Fibroblast of peridontal ligament (primary cell): Measurements from ENCODE around the gene CFL2.
"Not testable (repeated sequence)": the region's sequence is repeated elsewhere in the genome, so short reads cannot be mapped to it uniquely, and the experiment has no call there.

ENCODE experiments used
- DNase-seq: peaks from one replicate; pipeline ENCODE4 v3.0.0-alpha.2; 2010; ENCODE audit errors: extremely low read depth

Gene CFL2

DNA sequence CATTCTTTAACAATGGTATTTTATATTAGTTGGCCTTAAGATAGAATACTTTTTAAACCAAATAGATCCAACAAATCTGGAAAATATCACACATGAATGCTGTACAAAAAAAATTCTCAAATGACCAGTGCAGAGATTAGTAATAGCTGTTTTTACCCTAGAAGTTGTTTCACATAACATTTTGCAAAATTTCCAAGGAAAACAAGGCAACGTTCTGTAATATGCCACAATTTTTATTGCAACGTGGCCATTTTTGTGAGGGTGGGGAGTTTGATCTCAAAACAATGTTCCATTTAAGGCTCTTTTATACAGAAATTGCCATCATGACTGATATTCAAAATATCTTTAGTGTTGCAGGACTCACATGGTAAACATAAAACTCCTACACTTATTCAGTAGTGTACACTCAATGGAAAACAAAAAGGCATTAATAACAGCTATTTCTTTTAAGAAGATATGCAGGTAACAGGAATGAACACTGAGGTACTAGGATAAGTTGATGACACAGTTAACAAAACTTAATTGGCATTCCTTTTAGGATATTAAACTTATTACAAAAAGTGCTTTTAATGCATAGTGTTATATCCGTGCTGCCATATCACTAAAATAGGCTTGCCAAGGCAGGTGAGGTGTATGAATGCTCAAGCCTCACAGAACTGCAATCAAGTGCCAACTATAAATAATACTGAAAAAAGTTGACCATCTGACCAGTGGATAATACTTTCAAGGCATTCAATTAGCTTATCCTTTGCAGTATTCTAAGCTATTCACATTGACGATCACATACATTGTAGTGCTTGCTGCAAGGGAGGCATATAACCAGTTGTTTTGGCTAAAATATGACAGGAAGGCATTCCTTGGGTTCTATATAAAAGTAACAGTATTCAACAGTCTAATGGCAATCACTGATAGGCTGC is 2.3 kb downstream of the CFL2 start:
- DNase-seq: peak; percentile 42

DNA sequence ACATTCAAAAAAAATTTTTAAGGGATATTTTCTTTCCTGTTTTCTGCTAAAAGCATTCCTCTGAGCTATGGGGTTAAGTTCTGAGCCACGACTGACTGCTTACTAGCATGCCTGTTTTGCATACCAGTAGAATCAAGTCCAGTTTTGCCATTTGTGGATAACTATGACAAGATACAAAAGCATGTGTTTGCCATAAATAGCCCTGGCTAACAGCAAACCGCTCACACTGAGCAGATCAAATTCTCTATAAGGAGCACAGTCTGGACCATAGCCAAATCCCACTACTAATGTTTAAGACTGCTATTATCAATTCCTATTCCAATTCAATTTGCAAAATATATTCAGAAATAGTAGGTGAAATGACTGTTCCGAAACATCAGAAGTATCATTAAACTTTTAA is 3.2 kb downstream of the CFL2 start:
- peak; percentile 92 for DNase-seq

DNA sequence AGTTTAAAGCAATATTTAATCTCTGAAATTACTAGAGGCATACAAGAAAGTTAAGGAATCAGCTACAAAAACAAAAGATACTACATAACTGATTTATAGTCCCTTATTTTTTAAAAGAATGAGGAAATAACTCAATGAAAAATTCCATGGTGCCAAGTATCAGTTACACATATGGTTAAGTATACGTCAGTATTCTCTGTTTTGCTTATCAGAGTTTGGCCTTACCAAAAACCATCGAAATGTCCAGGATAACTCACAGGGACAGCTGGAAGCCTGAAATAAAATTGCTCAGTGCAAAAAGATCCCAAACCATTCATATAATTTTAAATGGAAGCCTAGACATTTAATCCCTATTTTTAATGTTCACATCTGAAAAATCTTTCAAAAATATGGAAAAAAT is 3.6 kb downstream of the CFL2 start:
- DNase-seq: peak; percentile 68

DNA sequence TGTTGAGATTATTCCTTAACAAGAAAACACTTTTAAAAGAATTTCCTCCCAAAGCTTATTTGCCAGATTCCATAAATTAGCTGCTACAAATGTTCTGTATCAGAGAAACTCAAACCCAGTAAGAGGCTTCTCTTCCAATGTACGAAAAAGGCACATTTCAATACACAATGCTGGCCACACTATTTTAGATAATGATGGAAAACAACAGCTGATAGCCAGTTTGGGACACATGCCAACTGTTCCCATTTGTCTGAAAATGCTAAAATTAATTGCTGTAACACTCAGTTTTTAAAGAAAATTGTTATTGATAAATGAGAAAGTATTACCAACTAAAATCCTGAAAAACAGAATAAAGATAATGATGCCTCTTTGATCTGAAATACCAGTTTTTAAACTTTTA is 4.4 kb downstream of the CFL2 start:
- DNase-seq: no peak

DNA sequence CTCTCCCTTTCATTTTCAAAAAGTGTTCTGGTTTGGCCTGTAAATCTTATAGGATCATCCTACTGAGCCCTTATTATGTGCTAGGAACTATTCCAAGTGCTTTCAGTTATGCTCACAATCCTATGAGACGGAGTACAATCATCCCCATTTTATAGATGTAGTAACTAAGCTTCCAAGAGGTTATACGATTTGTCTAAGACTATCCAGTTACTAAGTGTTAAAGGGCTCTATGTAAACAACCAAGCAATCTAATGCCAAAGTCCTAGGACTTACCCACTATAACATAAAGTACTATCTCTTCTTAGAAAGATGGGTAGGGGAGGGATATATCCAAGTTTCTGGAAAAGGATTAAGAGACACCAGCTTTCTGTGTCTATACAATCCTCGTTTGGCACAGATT is 6.7 kb downstream of the CFL2 start:
- DNase-seq: no peak

DNA sequence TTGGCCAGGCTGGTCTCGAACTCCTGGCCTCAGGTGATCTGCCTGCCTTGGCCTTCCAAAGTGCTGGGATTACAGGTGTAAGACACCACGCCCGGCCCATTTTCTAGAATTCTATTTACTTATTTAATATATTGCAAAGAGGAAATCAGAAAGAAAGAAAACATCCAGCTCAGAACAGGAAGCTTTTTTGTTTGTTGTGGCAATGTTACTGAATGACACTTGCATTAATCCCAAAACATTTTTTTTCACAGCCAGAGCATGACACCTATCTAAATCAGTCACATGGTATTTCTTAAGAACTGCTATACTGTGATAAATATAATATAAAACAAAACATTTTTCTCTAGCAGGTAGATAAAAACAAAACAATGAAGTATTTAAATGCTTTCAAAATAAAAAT is 12.6 kb downstream of the CFL2 start:
- DNase-seq: no peak

DNA sequence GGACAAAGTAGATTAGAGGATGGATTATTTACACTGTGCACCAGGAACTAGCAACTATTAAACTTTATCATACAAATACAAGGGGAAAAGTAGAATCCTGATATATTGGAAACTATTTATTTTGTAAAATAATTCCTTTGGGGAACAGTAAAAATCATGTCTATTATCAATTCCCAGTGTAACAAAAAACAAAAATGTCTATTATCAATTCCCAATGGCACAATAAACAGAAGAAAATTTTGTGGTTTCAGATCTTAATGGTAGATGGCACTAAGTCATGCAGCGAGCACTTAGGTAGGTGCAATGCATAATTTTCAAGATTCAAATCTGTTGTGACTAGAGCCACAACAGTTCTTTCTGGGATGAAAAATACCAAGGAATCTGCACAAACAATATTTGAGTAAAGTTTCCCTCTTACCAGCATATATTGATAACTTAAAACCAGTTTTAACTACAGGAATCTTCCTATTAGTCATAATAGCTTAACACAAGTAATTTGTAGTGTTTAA is 13.7 kb downstream of the CFL2 start:
- no peak for DNase-seq

DNA sequence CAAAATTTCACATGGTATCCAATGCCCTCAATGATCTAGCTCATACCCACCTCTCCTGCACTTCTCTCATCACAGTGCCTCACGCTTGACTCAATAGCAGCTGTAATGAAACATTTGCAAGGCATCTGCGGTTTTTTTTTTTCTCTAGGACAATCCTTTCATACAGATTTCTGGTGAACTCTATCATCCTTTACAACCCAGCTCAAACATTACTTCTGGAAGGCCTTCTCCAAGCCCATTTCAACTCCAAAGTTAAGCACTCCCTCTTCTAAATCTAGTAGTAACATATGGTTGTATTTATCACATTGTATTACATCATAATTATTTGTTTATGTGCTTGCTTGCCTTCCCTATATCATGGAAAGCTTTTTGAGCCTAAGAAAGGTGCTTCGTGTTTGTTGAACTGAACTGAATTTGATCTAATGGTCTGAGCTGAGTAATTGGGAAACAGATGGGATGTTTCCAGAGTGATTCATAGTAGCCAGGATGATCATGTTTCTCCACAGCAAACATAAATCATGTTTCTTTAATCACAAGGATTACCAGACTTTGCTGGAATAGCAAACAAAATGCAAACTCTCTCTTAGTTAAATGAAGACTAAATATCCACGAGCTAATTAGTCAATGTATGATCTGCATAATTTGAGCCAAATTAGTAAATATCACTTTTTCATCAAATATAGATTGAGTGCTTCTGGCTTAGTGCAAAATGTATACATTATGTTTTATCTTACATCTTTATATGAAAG is 14.3 kb downstream of the CFL2 start:
- peak; percentile 97 for DNase-seq

DNA sequence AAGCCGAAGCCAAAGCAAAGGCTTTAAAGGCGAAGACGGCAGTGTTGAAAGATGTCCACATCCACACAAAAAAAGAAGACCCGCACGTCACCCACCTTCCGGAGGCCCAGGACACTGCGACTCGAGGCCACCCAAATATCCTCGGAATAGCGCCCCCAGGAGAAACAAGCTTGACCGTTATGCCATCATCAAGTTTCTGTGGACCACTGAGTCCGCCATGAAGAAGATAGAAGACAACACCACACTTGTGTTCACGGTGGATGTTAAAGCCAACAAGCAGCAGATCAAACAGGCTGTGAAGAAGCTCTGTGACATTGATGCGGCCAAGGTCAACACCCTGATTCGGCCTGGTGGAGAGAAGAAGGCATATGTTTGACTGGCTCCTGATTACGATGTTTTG is 20.2 kb downstream of the CFL2 start:
- not testable (repeated sequence) for DNase-seq

DNA sequence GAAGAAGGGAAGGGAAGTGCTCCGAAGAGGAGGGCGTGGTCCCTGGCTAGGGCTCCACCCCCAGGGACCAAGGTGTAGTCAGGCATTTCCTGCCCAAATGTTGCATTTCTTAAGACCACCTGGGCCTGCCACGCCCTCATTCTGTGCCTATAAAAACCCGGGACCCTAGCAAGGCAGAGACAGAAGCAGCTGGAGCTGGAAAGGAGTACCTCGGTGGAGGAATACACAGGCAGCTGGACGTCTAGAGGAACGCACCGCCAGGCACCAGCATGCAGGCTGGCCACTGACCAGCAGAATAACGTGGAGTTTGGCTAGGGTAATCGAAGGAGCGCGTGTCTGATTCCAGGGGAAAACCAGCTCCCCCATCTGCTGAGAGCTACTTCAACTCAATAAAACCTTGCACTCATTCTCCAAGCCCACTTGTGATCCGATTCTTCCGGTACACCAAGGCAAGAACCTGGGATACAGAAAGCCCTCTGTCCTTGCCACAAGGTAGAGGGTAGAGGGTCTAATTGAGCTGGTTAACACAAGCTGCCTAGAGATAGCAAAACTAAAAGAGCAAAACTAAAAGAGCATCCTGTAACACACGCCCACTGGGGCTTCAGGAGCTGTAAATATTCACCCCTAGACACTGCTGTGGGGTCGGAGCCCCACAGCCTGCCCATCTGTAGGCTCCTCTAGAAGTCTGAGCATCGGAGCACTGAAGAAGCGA is 21.0 kb downstream of the CFL2 start:
- DNase-seq: no peak

DNA sequence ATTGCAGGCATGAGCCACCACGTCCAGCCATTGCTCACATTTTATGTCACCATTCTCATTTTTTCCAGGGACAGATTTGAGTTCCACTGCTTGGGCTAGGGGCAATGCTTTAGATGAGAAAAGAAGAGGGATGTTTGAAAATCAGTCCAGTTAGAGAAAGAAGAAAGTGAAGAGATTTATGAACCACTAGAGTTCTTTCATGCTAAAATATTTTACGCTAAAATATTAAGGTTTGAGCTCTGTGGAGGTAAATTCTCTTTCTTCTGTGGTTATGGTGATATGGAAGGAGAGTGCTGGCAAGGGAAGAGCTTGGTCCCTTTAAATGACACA is 21.5 kb downstream of the CFL2 start:
- DNase-seq: no peak

DNA sequence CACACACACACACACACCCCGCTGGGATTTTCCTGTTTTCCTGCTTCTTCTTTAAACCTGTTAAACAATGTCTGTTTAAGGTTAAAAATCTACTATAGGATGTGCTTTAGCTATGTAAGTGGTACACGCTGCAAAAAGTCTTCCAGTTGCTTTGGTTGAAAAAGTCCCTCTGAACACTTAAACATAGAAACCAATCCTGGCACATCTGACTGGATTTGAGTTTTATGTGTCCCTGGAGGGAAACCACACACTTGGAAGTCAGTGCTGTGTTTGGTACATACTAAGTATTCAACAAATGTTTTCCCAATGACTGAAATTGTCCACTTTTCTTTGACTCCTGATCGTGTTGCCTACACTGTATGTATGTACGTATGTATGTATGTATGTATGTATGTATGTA is 22.0 kb downstream of the CFL2 start:
- peak; percentile 80 for DNase-seq

DNA sequence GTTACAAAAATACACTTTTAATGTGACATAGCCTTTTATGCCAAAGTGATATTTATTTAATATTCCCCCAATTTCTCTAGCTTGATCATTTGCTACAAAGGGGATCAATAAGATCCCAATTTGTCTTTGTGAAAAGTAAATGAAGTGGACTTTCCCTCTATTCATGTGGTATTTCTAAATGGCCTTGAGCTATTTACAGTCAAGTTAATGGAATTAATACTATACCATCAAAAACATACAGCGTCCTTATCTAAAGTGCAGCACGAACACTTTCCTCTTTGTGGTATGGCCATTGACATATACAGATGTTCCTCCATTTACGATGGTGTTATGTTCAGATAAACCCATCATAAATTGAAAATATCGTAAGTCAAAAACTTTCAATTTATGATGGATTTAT is 23.2 kb downstream of the CFL2 start:
- no peak for DNase-seq

DNA sequence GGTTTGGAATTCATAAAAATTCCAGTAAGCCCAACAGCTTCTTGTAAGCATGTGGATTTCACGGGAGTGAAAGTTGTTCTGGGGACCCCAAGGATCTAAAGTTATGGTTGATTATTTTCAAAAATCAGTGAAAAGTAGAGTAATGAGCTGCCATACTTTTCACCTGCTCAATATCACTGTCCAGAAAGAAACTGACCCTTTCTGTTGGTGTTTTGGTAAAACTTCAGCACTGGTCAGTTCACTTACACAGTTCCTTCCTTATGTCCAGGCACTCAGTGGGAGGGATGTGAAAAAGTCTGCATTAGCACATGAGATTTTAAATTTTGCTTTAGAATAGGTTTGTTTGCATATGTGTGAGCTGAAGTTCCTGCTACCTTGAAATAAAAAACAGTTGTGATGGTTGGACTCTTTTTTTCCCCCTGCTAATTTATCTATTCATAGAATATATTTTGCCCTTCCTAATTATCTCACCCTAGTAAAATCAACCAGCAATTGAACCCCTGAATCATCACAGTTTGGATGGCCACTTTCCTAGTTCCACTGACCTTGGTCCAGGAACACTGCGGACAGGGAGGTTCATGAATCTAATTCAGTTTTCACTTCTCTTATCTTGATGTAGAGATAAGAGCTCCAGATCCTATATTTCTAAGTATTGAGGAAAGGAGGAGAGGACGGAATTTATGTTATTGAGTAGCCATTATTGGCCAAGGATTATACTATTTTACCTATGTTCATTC is 25.8 kb downstream of the CFL2 start:
- DNase-seq: no peak

DNA sequence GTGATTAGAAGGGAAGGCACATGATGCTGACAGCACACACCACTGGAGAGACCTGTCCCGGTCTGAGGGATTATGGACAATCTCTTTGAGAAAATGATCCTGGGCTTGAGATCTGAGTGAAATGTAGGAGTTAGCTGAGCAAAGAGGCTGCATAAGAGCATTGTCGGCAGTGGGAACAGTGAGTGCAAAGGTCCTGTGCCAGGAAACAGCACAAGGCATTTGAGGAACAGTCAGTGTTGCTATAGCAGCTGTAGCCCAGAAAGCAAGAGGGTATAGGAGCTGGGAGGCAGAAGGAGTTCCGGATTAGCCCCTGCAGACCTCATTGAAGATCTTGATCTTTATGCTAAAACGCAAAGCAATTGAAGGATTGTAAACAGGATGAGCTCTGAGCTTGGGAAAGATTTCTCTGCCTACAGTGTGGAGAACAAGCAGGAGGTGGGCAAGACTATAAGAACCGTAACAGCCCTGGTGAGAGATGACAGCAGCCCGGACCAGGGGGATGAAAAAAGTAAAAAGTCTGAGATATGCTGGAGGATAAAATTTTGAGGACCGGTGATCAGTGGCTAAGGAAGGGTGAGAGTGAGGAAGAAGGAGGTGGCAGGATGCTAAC is 28.5 kb downstream of the CFL2 start:
- no peak for DNase-seq

DNA sequence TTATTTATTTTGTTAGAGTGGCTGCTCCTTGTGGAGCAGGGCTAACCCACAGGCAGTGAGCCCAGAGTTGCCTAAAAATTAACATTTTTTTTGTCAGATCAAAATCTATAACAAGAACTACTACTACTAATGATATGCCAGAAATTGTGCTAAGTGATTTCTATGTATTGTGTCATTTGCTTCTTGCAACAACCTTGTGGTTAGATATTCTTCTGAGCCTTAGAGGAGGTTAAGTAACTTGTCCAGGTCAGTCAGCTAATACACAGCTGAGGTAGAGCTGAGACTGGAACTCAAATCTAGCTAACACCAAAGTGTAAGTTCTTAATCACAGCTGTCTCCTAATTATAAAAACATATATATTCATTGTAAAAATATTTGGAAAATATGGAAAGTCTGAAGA is 29.8 kb downstream of the CFL2 start:
- peak; percentile 64 for DNase-seq

DNA sequence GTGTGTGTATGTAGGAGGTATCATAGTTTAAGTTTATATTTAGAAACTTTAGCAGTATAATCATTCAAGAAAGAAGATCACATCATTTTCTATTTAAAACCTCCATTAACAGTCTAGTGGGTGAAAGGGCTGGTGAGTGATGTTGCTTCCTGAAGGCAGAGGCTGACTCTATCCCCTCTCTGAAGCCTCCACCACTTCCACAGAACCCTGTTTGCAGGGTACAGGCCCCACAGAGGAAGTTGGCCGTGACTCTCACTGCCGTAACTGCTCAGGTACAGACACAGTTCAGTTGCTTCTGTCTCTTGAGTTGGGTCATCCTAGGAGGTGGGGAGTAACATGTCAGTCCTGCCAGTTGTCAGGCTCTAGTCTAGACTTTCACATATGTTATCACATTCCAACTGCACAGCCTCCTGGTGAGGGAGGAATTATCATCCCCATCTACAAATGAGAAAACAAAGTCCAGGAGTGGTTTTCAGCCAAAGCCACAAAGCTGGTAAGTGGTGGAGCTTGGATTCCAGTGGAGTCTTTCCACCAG is 31.5 kb downstream of the CFL2 start:
- no peak for DNase-seq

DNA sequence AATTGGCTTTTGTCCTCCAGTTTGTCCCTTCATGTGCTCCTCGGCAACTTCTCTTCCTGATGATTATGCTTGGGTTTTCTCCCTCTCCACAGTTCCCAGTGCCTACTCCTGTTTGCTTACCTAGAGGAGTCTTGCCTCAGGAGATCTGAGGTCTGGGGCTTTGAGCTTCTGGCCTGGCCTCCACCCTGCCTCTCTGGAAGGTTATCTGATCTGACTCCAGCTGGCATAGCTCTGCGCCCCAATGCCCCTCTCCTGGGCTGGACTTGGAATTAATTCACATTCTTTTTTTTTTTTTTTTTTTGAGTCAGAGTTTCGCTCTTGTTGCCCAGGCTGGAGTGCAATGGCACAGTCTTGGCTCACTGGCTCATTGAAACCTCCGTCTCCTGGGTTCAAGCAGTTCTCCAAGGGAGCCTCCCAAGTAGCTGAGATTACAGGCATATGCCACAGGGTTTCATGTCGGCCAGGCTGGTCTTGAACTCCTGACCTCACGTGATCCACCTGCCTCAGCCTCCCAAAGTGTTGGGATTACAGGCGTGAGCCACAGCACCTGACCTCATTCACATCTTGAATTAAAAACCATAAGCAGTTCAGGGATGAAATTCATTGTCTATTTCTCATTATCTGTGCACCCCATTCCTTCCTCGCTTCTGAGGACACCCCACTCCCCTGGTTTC is 33.5 kb downstream of the CFL2 start:
- no peak for DNase-seq

DNA sequence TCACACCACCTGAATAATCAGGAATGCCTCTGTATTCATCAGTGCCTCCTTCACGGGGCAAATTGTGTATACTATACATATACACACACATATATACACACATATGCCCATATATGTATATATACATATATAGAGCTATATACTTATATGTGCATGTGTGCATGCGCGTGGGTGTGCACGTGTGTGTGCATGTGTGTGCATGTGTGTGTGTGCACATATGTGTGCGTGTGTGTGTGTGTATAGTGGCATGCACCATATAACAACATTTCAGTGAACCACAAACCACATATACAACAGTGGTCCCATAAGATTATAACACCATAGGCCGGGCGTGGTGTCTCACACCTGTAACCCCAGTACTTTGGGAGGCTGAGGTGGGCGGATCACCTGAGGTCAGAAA is 35.7 kb downstream of the CFL2 start:
- no peak for DNase-seq

DNA sequence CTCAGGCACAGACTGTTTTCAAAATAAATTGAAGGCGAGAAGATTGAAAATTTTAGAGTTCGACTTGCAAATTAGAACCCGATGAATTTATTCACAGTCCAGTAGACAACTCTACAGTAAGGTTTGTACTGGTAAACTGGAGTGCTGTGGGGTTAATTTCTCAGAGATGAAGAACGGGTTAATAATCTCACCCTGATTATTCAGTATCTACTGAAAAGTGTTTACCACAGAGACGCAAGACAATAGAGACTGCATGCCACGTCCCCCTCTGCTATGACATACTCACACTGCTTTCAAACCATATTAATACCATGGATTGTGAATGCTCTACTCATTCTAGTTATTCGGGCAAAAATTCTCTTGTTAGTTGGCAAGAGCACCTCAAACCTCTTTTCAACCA is 36.1 kb downstream of the CFL2 start:
- no peak for DNase-seq
